Omental fat pad (tissue), 4 donors: ENCODE measurements around the gene BPNT1. TPM values are rescaled to one million over a fixed set of nuclear protein-coding genes. Genes with fewer than 3 reads are reported as not detected.

Experiments used
- ATAC-seq: fragments of 150-250 bp; one replicate; pipeline ENCODE4 v1.9.1; 2016; ENCODE audit warnings: mild to moderate bottlenecking, moderate library complexity; ENCODE audit not compliant: low FRiP score
- DNase-seq: peaks from one replicate; pipeline ENCODE4 v3.0.0-alpha.2; 2019; ENCODE audit warnings: low spot score
- total RNA-seq, 4 donors: library from RNA; depleted of rRNA; stranded (reverse); fragments of >200 nt; gene quantifications; one replicate each; pipeline ENCODE4 v1.1.0, GENCODE V29; 2016
- TF ChIP-seq, protein P1 (sequence below), 3 donors: fragments of 450-650 bp; IDR thresholded peaks; one replicate each; pipeline ENCODE4 v1.5.1; 2016 to 2017; ENCODE audit warnings: antibody characterized with exemption in 3 of 3, mild to moderate bottlenecking in 3 of 3, moderate library complexity in 2 of 3

Gene BPNT1
- 10 to 100 TPM; 14.7 to 26.3 (median 20.5) TPM for total RNA-seq

- TF ChIP-seq, protein P1, sequence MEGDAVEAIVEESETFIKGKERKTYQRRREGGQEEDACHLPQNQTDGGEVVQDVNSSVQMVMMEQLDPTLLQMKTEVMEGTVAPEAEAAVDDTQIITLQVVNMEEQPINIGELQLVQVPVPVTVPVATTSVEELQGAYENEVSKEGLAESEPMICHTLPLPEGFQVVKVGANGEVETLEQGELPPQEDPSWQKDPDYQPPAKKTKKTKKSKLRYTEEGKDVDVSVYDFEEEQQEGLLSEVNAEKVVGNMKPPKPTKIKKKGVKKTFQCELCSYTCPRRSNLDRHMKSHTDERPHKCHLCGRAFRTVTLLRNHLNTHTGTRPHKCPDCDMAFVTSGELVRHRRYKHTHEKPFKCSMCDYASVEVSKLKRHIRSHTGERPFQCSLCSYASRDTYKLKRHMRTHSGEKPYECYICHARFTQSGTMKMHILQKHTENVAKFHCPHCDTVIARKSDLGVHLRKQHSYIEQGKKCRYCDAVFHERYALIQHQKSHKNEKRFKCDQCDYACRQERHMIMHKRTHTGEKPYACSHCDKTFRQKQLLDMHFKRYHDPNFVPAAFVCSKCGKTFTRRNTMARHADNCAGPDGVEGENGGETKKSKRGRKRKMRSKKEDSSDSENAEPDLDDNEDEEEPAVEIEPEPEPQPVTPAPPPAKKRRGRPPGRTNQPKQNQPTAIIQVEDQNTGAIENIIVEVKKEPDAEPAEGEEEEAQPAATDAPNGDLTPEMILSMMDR (IDR thresholded peaks at IDR 0.05), result no peak
- ATAC-seq (peak; percentile 82), DNase-seq (peak; percentile 98)
These were observed at the start of gene BPNT1 for GRCh38 chr1:220089650-220090556. BPNT1 (minus strand) TSS chr1:220089788; CDS start chr1:220079846, 9,942 bp downstream.

- DNase-seq (no peak), ATAC-seq (no peak)
- TF ChIP-seq, protein P1 (IDR thresholded peaks at IDR 0.05), result no peak
These were observed 47.6 kb upstream of the BPNT1 start for GRCh38 chr1:220137019-220137786.

- ATAC-seq, result no peak
- TF ChIP-seq, protein P1 (IDR thresholded peaks at IDR 0.05), result no peak
- no peak for DNase-seq
These were observed 46.2 kb upstream of the BPNT1 start for GRCh38 chr1:220135755-220136154.

- TF ChIP-seq, protein P1 (IDR thresholded peaks at IDR 0.05), result no peak
- DNase-seq, result no peak
- no peak for ATAC-seq
These were observed 40.1 kb upstream of the BPNT1 start for GRCh38 chr1:220129479-220130210.

DNA sequence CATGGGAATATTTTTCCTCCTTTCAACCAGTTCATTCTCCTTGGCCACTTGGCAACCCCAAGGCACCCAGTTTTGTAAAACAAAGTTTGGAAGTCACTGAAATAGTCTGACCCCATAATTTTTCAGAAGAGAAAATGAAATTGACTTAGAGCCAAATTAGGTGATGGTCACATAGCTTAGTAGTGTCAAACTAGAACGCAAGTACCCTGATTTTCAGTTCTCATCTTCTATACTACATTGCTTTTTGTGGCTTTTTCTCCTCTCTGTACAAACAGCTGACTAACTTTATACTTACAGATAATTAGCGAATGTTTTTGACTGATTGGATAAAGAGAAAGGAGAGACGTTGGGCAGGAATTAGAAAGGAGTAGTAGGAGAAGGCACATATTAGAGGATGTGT lies 37.5 kb upstream of the BPNT1 start:
- no peak for DNase-seq
- TF ChIP-seq, protein P1 (IDR thresholded peaks at IDR 0.05), result no peak
- no peak for ATAC-seq

DNA sequence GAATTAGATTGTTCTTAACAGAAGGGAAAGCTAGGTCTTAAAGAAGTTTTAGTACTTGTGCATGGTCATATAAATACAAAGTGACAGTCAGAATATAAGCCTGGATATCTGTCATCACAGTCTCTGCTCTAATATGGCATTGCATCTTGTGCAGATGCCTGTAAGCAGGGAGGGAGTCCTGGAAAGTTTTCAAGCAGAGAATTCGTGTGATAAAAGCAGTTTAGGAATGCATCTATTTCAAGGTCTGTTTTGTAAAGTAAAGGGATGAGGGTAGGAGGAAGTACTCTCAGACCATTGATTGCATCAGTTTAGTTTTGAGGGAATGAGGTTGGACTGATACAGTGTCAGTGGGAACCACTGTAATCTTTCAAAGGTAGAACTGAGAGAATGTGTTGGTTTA lies 35.0 kb upstream of the BPNT1 start:
- no peak for ATAC-seq
- TF ChIP-seq, protein P1 (IDR thresholded peaks at IDR 0.05), result no peak
- no peak for DNase-seq
